Stimulated activated CD4-positive, alpha-beta T cell treated with anti-CD3 and anti-CD28 coated beads, TNF-alpha, amount 100 ng/mL, for 1 hour (primary cell): ENCODE data around the gene FGFBP1.

Source experiments
- DNase-seq, 3 donors: peaks; one replicate each; pipeline ENCODE4 v3.0.0-alpha.2; 2020; ENCODE audit warnings: low read depth in 3 of 3, low spot score in 1 of 3

The FGFBP1 gene

DNA sequence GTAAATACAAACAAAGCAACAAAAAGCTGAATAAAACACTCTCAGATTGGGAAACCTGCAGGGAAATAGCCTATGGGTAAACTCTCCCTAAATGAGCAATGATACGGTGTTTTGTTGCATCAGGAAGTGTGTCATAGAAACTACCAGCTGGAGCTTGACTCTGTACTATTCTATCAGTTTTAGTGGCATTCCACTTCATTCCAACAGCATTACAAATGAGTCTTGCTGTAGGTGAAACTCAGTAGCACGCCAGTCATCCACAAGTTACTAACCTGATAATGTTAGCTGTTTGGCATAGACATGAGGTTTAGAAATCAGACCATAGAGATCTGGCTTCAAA is 24.9 kb downstream of the FGFBP1 start:
- no peak for DNase-seq

DNA sequence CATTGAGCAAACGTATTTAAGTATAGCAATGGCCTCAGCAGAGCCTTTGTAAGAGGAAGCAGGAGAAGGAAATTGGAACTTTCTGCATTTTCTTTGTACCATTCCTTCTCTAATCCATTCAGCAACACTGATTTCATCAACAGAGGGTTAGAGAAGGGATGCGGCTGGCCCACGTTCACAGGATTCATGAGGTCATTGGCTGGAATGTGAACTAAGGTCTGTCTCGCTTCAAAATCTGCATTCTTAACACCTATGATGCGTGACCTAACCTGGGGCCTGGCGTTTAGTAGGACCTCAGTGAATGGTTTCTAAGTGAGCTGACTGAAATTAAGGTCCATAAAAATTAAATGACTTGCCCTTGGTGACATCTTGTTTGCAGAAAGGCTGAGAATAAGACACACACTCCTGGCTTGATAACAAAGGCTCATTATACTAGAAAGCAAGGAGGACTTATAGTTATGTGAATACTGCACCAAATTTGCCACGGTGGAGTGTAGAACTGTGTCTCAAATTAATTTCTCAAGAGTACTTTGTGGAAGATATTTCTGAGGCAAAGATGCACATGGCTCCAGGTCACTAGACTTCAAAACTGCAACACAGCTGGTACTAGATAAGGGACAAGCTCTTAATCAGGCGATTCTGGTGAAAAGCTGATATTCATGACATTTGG is 25.4 kb downstream of the FGFBP1 start:
- DNase-seq, result no peak

DNA sequence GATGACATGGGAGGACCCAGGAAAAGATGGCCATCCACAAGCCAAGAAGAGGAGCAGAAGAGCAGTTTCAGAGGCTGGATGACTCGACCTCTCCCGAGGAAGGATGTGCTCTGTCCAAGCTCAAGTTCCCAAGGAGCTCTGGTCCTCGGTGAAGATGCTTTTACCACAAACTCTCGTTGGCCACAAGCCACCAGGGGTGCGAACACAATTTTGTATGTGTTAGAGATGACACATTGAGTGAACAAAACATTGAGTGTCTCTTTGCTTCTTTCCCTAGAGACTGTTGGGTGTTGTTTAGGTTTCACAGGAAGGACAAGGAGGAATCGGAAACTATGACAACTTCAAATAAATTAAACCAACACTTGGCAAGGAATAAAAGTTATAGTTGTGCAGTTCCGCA is 26.3 kb downstream of the FGFBP1 start:
- DNase-seq, result no peak

DNA sequence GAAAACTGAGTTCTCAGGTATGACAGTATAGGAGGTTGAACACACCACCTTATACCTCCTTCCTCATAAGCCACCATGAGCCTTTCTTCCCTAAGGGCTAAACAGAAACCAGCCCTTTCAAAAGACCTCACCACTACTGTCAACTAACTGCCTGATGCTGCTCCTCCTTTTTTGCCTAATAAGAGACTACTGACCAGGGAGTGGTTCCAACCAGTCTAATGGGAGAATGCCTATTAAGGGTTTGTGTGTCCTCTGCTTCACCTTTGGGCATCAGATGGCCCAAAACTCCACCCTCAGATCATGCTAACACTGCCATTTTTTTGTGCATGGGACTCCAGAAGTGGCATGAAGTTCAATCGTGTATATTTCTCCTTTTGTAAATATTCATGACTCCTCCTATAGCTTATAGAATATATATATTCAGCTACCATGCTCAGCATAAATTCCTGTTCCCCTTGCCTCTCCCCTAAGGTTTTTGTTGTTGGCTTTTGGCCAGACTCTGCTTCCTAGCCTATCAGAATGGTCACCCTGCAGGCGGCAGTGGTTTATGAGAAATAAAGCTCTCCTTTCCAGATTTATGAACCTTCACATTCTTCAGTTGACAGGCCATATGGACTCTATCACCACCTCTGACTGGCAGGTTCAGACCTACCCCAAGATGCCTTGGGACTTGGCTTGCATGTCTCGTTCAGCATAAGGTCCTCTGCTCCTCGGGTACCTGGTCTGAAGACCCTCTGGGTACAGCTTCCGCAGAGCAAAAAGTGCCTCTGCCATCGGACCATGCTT is 28.2 kb downstream of the FGFBP1 start:
- no peak for DNase-seq

DNA sequence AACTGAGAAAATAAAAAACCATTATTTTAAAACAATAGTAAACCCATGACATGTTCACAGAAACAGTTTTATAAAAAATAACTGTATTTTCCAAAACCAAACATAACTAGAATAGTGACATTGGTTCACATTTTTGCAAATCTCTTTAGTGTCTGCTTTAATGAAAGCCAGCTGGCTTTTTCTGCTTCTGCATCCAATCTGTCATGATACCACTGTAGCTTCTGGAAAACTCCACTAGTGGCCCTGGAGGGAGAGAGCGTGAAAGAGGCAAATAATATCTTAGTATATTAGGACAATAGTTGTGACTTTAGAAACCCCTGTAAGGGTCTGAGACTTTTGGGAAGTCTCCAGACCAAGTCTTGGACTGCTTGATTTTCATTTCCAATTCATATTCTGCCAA is 31.1 kb downstream of the FGFBP1 start:
- DNase-seq, result no peak

DNA sequence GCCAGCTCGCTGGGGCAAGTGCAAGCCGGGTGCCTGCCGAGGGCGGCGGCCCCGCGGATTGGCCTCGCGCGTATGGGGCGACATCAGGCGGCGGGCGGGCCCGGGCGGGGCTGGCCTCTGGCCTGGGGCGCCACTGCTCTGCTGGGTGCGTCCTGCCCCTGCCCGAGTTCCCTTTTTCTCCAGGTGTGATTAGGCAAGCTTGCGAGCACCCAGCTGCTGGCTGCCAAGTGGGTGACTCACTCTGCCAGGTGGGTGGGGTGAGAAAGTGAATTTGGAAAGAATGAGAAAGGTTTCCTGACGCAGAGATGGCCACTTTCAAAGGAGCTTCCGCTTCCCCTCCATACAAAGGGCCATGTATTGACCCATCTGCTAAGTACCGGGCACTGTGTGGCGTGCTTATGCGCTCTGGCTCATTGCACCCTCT is 32.5 kb downstream of the FGFBP1 start:
- no peak for DNase-seq

DNA sequence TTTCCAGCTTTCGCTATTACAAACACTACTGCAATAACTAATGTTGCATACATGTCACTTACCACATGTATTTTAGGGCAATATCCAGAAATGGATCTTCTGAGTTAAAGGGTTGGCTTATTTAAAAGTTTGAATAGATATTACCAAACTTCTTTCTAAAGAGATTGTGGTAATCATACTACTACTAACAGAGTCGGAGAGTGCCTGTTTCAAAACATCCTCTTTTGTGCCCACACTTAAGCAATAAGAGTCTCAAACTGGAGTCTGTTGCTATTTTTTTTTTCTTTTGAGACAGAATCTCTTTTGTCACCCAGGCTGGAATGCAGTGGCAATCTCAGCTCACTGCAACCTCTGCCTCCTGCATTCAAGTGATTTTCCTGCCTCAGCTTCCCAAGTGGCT is 35.8 kb downstream of the FGFBP1 start:
- DNase-seq, result no peak

DNA sequence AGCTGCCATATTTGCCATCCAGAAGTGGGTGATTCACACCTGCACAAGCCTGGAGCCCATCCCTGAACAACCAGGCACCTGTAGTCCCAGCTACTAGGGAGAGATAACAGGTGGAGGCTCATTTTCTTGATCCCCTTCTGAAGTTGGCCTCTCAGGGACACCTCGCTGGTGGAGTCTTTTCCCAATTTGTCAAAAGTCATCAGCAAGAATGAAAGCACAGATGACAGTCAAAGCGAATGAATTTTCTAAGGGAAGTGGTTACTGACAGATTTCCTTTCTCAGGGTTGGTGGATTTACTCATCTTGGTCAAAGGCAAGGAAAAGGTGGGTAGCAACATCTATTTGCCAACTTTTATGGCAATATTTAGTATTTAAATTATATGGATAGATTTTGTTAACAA is 36.5 kb downstream of the FGFBP1 start:
- DNase-seq, result no peak

DNA sequence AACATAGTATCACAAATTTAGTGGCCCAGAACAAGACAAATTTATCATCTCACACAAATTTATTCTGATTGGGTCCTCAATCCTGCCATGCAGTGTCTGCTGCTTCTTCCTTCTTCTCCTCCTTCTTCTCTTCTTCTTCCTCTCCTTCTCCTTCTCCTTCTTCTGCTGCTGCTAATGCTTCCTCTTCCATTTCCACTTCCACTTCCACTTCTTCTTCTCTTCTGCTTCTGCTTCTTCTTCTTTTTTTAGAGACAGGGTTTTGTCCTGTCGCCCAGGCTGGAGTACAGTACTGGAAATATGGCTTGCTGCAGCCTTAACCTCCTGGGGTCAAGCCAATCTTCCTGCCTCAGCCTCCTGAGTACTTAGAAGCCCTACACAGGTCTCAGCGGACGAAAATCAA is 37.5 kb downstream of the FGFBP1 start:
- no peak for DNase-seq

DNA sequence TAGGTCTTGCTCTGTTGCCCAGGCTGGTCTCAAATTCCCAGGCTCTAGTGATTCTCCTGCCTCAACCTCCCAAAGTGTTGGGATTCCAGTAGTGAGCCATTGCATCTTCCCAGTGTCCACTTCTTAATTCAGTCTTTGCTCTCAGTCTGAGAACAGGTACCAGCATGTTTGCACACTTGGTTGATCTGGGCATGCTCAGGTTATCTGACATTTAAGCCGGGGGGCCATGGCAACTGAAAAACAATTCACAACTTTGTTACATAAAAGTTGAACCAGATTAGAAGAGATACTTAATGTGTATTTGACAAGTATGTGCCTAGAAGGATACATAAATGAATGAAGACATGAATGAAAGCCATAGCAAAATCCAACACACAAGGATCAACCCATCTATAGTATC is 39.0 kb downstream of the FGFBP1 start:
- DNase-seq, result no peak

DNA sequence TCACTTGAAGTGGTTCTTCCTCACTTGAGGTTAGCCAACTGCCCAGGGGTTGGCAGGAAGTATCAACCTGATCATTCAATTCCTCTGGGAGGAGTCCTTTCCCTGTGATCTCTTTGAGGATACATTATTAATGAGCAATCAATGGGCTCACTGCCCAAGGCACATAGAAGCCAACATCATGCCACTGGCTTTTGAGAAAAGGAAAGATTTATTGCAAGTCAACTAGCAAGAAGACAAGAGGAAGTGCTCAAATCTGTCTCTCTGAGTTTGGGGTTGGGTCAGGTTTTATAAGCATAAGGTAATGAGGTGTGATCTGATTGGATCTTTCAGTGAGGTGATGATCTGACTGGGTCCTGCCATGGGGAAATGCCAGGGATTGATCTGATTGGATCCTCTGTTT is 39.6 kb downstream of the FGFBP1 start:
- DNase-seq, result no peak

DNA sequence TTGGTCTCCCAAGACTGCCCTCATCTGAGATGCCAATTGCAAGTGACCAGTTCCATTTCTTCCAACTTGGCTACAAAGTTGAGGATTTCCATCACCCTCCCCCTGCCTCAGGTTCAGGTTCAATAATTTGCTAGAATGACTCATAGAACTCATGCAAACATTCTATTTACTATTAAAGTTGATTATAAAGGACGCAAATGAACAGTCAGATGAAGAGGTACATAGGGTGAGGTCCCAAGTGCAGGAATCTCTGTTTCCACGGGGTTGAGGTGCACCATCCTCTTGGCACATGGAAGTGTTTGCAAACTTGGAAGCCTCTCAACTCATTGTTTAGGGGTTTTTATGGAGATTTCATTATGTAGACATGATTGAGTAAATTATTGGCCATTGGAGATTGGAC is 41.0 kb downstream of the FGFBP1 start:
- DNase-seq, result no peak

DNA sequence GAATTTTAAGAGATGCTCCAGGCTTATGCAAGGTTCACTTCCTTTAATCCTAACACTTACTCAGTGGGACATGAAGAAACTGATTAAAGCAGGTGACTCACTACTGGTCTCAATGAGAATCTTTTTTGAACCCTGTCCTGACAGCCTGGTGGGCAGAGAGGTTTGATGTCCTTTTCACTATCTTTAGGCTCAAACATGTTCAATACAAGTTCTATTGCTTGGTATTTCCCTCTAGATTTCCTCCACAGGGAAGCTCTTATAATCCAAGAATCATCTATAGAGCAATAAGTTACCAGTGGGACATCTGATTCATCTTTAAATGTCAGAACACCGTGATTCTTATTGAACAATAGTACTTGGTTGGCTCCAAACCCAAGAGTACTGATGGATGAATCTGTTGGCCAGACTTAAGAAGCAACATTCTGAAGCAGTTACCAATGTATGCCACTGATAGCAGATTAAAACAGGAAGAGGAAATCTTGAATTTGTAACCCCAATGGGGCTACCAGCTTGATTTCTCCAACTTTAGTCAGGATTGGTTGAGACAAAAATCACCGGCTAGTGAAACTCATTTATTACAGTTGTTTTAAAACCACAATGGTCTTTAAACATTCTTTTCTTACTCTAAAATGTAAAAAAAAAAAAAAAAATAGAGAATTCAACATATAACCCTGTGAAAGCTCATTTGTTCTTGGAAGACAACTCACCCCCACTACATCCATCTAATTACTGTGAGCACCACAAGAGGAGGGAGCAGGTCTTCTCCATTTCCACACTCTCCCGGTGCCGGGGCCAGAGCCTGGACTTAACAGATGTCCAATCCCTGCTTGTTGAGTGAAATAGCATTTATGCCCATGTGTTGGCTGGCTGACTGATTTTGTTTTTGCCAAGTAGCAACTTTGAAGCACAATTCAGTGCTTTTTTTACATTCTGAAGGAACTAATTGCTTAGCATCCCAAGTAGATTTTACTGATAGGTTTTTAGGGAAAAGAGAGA is 43.3 kb downstream of the FGFBP1 start:
- no peak for DNase-seq

DNA sequence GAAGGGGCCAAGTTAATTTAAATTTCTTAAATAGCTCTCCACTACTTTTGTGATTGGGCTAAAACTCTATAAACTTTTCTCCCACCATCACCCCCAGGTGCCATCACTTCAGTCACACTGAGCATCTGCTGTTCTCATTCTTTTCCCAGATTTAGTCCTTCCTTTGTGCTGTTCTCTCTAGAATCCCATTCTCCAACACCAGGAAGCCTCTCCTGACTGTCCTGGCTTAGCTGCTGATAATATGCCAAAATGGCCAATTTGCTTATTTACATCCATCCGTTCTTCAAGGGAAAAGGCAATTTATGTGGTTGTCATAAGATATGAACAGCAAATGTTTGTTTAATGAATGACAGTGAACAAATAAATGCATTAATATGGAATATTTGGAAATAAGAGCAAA is 44.1 kb downstream of the FGFBP1 start:
- DNase-seq, result no peak

DNA sequence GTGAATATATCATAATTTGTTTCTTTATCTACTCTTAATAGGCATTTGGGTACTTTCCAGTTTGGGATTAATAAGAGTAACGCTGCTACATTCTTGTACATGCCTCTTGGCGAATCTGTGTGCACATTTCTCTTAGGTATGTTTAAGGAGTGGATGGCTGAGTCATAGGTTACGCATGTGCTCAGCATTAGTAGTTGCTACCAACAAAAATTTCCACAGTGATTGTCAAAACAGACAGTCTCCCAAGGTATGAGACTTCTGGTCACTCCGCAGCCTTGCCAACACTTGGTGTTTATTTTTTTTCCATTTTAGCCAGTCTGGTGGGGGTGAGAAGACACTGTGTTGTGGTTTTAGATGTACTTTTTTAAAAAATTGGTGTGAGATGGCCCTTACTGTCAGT is 44.6 kb downstream of the FGFBP1 start:
- no peak for DNase-seq

DNA sequence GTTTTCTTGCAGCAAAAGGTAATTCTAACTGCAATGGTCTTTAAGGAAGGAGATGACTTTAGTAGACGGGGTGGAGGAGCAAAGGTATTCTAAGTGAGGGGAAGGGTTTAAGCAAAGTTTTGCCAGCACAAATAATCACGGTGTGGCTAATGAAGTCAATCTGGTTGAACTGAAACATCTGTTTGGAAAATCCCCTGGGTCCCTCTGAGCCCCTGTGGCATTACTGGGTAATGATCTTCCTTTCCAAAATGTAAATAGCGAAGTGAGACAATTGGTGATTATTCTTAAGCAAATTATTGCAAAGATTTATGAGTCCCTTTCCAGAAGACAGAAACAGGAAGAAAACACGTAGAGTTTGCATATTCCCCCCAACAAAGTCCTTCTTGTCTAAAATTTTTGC is 47.2 kb downstream of the FGFBP1 start:
- no peak for DNase-seq

DNA sequence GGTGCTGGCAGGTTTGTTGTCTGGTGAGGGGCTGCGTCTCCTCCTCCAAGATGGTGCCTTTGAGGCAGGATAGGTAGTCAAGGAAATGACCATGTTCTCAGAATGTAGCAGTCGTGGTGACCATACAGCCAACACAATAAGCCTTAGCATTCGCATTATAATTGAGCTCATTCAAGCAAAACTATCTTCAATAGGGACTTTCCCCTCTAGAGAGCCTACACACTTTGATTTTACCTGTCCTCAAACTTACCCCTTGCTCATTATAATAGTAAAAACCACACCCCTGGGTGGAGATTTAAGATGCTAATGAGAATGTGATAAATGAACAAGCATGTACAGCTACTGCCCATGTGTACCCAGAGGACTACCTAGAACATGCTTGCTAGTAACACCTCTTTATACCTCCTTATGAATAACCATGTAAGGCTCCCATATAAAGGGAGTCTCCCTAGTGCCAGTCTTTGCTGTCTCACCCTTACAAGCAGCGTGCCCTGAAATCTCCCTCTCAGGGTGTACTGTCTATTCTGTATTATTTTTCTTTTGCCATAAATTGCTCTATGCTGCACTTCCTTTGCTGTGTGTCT is 48.2 kb downstream of the FGFBP1 start:
- no peak for DNase-seq

DNA sequence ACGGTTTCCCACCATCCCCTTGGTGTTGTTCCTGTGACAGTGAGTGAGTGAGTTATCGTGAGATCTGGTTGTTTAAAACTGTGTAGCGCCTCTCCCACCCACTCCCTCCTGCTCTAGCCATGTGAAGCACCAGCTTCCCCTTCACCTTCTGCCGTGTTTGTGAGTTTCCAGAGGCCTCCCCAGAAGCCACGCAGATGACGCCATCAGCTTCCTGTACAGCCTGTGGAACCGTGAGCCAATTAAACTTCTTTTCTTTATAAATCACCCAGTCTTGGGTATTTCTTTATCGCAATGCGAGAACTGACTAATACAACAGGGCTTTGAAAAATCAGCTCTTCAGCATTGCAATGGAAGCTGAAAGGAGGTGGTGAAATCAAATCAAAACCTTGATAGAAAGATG is 50.0 kb downstream of the FGFBP1 start:
- DNase-seq, result no peak
